ENCODE results near the gene ABCA3.
"Not testable (repeated sequence)": the region's sequence is repeated elsewhere in the genome, so short reads cannot be mapped to it uniquely, and the experiment has no call there.

The ABCA3 gene

DNA sequence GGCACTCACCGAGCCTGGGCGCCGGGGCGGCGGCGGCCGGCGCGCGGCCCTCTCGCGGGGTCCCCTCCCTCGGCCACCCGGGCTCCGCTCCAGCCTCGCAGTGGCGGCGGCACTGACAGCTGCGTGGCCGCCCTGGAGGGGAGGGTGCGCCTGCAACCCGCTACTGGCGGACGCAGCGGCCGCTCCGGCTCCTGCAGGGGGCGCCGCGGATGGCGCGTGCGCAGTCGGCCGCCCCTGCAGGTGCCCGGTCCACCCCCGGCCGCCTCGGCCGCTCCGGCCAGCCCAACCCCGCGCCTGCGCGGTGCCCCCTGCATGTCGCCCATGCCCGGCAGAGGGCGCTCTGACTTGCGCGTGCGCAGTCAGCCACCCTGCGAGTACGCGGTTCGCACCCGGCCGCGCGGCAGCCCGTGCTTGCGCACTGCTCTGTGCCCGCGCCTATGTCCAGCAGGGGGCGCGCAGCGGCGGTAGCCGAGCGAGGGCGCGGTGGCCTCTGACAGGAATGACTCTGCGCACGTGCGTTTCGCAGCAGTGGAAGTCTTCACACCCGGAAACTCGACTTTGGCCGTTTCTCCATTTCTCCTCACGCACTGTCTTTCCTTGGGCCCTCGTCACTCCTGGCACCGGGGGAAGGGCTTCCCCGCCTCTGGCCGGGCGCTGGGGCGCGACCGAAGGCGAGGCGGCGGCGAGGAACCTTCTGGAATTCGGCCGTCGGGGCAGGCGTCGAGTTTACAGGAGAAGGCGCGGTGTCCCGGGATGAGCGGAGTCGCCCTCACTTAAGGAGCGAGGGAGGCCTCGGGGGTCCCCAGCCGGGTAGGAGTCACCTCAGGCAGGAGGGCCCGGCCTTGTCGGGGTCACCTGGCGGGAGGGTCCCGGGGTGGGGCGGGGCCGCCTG, at the start of gene ABCA3:
Gene ABCA3 (minus strand): TSS at position 165 of the 892 bp plus-strand sequence. CDS start 14,262 bp downstream, outside the sequence.
- DNase-seq (ENCODE audit: low read depth in 2 of 2): peak; percentile 89 to 92

DNA sequence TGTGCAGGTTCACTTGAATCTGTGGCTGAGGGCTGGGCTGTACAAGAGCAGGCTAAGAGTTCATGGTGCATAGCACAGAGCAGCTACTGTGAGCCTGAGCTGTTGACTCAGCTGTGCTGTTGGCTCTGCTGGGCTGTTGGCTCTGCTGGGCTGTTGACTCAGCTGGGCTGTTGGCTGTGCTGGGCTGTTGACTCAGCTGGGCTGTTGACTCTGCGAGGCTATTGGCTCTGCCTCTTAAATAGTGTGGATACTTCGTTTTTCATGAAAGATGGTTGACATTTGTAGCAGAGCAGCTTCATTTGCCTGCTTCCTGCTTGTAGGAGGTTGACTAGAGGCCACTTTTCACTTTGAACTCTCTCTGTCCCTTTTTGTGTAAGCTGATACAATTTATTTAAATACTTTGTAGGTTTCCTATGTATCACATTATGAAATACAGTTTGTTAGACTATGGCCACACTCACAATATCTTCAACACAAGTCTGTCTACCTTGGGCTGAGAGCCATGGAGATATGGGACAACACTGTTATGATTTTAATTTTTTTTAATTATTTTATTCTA, 48.4 kb upstream of the ABCA3 start:
- no peak for DNase-seq (ENCODE audit: low read depth in 2 of 2)

DNA sequence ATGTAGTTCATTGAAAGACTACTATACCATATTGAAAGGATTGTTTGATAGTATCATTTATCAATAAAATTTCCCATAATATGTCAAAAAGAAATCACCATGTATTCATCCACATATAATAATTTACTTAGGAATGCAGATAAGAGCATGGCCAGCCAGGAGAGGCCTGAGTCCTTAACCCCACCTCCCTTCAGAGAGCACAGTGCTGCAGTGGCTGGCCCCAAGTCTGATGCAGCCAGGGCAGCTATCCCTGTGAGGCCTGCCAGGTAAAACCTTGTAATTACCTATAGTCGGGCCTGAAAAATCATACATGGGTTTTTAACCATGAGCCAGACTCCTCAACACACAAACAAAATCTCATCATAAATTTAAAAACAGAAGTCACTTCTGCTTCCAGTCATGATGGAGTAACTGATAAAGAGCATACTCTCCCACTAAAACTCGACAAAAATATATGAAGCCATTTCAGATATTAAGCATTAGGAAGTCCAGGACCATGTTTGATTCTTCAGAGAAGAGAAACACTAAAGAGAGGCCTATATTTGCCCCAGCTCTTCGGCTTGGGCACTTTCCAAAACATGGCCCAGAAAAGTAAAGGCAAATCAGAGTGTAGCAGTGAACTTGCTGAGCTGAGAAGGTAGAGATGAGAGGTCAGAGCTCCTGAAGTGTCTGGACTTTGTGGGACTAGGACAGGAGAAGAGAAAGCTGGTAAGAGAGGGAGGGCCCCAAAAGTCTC, 47.8 kb upstream of the ABCA3 start:
- DNase-seq (ENCODE audit: low read depth in 2 of 2): no peak

DNA sequence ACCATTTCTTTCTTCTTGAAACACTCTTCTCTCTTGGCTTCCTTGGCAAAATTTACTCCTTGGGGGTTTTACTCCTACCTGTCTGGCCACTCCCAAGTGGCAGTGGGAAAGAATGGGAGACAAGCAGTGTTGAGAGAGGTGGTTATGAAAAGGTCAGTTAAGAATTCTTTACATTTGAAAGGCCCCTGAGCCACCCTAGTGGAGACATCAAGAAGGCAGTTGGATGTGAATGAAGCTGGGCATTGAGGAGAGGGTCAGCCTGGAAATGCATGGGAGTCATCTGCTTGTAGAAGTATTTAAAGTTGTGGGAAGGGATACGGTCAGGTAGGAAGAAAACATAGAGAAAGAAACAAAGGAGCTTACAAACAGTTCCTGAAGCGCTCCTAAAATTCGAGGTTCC, 46.5 kb upstream of the ABCA3 start:
- DNase-seq (ENCODE audit: low read depth in 2 of 2): no peak

DNA sequence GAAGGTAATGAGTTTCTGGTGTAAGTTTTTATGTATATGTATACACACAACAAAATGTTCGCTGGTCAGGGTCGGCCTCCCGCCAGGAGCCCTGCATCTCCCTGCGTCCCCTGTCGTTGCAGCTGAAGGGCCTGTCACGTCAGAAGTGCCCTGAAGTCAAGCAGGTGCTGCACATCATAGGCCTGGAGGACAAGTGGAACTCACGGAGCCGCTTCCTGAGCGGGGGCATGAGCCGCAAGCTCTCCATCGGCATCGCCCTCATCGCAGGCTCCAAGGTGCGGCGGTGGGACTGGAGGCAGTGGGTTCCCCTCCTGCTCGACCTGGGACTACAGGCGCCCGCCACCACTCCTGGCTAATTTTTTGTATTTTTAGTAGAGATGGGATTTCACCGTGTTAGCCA, 45.5 kb upstream of the ABCA3 start:
- DNase-seq (ENCODE audit: low read depth in 2 of 2): not testable (repeated sequence)

DNA sequence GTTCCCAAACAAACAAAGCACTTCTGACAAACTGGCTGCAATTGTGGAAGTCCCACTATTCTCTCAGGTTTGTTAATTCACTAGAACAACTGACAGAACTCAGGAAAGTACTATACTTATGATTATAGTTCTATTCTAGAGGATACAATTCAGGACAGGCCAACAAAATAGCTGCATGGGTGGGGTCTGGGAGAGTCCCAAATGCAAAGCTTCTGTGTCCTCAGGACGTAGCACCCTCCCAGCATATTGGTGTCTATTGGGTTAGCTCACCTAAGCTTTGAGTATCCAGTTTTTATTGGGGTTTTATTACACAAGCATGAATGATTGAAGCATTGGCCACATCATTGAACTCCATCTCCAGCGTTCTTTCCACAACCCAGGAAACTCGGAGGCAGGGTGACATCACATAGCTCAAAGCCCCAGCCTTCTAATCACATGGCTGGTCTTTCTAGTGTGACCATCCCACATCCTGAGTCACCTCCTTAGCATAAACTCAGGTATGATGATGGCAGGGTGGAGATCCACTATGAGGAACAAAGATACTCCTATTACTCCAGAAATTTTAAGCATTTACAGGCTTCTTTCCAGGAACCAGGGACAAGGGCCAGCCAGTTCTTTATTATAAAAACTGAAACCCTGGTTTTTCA, 44.8 kb upstream of the ABCA3 start:
- no peak for DNase-seq (ENCODE audit: low read depth in 2 of 2)

DNA sequence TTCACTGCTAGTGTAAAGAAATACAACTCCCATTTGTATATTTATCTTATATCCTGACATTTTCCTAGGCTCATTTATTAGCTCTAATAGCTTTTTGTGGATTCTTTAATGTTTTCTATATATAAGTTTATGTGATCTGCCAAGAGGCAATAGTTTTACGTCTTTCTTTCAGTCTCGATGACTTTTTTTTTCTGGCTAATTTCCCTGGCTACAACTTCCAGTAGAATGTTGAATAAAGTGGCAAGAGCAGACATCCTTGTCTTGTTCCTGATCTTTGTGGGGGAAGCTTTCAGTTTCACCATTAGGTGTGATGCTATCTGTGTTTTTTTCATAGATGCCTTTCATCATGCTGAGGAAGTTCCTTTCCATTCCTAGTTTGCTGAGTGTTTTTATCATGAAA, 43.9 kb upstream of the ABCA3 start:
- no peak for DNase-seq (ENCODE audit: low read depth in 2 of 2)

DNA sequence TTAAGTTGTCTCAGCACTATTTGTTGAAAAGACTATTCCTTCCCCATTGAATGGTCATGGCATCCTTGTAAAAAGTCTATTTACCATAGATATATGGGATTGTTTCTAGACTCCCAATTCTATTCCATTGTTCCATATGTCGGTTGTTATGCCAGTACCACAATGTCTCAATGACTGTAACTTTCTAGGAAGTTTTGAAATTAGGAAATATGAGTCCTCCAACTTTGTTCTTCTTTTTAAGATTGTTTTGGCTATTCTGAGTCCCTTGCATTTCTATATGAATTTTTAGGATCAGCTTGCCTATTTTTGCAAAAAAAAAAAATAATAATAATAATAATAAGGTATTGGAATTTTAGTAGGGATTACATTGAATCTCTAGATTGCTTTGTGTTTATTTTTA, 43.0 kb upstream of the ABCA3 start:
- DNase-seq (ENCODE audit: low read depth in 2 of 2): no peak

DNA sequence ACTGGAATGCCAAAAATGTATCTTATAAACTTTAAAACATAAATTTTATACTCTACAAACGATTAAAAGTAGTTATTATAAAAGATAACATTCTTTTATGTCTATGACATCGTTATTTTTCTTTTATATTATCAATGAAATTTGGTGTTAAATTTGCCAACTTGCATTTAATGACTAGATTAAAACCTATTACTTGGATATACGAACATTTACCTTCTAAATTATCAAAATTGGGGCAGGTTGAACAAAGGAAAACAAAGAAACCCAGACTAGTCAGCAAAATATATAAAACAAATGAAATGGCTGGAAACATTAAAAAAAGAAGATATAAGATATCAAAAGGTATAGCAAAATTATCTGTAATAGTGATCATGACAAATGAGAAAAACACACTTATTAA, 34.1 kb upstream of the ABCA3 start:
- no peak for DNase-seq (ENCODE audit: low read depth in 2 of 2)

DNA sequence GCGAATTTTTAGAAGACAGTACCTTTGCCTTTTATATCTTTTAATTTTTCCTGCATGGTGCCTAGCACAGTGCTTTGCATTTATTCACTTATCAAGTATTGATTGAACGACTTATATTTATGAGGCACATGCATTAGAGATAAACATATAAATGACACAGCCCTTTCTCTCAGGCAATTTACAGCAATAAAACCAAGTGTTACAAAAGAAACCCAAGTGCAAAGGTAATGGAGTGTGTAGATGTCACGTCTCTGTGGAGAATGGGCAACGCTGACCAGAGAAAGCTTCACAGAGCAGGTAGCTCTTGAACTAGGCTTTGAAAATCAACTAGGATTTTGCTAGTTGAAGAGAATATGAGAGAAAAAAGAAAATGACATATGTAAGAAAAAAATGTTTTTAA, 32.6 kb upstream of the ABCA3 start:
- no peak for DNase-seq (ENCODE audit: low read depth in 2 of 2)

DNA sequence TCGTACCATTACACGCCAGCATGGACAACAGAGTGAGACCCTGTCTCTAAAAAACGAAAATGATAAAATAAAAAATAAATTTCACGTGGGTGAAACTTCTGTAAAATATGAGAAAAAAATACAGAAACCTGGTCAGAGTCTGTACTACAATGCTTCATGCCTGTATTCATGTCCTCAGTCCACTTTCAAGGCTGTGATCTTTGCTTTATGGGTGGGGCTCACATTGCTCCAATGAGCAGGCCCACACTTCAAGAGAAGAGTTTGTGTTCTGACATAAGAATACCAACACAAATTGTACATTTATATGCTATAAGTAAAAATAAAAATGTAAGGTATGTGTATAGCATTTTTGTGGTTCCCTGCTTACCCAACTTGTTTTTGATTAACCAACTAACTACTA, 32.2 kb upstream of the ABCA3 start:
- DNase-seq (ENCODE audit: low read depth in 2 of 2): no peak

DNA sequence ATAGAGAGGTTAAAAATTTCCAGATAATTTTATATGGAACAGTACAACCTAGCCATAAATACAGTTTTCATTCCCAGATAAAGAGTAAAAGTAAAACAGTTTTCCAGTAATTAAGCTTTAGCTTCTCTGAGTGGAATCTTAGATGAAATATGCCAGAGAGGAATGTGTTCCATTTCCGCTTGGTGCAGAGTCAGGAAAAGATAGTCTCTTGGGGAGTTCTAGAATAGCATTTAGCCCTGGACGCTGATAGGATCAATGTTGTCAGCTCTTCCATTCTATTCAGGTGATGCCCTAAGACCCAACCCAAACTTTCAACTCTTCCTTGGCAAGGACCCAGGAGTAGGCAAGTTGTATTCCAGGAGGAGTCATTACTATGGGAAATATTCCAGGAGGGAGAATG, 30.9 kb upstream of the ABCA3 start:
- no peak for DNase-seq (ENCODE audit: low read depth in 2 of 2)

DNA sequence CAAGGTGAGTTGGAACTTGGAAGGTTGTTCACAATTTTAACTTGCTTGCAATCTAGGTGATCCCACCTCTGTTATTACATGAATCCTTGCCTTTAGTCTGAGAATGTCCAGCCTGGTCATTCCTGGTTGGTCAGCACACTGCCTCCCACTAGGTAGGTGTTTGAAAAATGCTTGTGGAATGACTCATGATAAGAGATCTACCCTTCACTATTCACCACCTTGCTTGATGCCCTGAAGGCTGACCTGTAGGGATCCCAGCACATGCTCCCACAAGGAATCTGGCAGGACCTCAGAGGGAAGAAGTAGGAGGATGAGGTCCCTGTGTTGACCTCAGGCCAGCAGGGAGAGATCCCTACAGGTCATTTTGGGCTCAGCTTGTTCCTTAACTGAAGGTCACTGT, 30.2 kb upstream of the ABCA3 start:
- no peak for DNase-seq (ENCODE audit: low read depth in 2 of 2)

DNA sequence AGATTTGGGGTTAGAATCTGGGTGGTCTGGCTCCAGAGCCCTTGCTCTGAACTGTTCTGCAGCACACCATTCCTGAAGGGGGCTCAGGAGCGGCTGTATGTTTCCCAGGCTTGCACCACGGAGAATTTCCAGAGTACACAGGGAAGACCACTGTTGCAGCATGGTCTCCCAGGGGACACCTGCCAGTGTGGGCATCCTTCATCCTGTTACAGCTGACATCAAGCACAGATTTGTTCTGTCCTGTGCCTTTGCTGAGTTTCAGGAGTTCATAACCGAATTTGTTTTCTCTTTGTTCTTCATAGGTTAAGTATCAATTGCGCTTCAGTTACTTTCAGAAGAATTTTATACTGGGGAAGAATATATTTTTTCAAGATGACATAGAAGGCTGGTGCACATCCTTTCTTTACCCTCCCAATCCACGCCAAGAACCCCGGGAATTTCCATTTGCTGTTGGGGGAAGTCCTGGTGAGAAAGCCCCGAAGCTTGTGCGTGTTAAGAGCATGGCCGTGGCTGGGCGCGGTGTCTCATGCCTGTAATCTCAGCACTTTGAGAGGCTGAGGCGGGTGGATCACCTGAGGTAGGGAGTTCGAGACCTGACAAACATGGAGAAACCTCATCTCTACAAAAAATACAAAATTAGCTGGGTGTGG, 26.3 kb upstream of the ABCA3 start:
- DNase-seq (ENCODE audit: low read depth in 2 of 2): no peak

DNA sequence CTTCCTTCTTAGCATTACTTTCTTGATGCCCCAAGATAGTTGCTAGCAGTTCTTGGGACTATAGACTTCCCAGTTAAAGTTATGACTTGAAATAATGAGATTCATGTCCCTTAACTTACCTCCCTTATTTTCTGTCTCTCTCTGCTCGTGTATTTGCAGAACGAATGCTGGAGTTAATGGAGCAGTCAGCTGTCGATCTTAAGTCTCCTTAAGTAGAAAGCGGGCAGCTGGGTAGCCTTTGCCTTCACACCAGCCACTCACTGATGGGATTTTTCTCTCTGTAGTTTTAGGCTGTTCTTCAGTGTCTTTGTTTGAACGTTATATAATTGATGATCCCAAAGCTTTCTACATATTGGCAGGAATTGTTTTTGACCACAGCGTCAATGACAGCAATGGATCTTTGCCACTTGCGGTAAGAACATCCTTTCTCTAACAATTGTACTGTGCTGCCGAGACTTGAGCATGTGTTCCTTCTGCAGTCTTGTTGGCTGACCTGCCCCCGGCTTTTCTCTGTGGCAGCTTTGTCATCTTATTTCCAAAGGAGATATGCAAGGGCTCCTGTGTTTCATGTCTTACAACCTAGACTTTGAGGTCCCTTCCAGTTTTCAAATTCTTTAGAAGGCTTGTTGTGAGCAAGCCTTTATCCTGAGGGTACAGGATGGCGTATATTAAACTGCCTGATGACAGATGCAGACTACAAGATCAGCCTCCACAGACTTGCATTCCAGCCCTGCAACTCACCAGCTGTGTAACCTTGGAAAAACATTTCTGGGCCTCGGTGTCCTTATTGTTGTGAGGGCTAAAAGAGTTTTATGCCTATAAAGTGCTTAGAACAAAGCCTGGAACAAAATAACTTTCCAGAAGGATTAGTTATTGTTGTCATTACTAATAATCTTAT, 25.1 kb upstream of the ABCA3 start:
- no peak for DNase-seq (ENCODE audit: low read depth in 2 of 2)

DNA sequence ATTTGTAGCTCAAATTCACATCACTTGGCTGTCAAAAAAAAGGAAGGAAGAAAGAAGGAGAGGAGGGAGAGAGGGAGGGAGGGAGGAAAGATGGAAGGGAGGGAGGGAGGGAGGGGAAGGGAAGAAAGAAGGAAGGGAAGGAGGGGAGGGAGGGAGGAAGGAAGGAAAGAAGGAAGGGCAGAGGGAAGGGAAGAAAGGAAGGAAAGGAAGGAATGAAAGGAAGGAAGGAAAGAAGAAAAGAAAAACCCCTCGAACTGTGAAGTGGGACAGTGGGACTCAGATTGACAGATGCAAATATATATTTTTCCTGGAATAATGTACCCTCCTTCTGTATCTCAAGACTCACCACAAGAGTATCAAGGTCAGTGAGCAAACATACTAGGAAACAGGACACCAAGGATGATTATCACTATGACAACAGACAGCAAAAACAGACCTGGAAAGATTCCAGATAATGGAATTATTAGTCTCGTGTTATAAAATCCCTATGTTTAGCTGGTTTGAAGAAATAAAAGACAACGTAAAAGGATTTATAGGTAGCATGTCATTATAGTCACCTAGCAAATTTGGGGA, 24.2 kb upstream of the ABCA3 start:
- no peak for DNase-seq (ENCODE audit: low read depth in 2 of 2)

DNA sequence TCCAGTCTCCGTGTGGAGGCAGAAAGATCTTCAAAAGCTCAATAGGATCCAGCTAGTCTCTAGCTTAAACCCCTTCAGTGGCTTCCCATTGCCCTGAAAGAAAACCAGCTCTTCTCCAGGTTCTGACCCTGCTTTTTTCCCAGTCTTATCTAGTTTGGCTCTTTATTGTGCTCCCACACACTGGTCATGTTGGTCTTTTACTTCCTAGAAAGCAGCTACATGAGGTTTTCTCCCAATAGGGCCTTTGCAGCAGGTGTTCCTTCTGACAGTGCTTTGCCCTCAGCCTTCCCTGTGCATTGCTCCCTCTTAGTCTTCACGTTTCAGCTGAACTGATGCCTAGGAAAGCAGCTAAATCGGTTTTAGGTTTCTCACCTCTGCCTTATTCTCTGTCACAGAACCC, 21.7 kb upstream of the ABCA3 start:
- no peak for DNase-seq (ENCODE audit: low read depth in 2 of 2)

DNA sequence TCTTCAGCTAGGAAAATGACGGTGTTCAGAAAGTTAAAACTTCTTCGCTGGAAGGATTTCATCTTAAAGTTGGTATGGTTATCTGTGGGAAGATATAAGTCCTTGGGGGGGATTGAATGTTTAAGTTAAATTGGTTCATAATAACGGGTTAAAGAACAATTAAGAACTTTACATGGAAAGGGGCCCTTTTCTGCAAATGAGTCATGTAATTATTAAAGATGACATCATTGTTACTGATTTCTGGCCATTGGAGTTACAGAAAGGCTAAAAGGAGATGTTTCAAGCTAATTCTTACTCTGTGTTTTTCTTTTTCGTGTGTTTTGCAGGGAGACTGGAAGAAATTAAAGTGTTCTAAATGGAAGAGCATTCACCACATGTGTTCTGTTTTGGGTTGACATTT, 20.6 kb upstream of the ABCA3 start:
- DNase-seq (ENCODE audit: low read depth in 2 of 2): no peak

DNA sequence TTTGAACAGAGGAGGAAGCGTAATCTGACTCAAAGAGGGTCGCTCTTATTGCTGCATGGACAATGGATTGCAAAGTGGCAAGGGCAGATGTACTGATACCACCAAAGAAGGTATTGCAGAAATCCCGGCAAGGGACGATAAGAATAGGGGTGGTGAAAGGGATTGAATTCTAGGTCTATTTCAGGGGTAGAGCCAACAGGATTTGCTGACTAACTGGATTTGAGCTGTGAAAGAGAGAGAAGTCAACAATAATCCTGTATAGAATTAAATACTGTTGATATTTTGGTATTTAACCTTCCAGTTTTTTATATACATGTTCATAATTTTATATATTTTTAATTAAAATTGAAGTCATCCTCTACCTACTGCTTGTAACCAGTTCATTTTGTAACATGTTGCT, 19.4 kb upstream of the ABCA3 start:
- no peak for DNase-seq (ENCODE audit: low read depth in 2 of 2)

DNA sequence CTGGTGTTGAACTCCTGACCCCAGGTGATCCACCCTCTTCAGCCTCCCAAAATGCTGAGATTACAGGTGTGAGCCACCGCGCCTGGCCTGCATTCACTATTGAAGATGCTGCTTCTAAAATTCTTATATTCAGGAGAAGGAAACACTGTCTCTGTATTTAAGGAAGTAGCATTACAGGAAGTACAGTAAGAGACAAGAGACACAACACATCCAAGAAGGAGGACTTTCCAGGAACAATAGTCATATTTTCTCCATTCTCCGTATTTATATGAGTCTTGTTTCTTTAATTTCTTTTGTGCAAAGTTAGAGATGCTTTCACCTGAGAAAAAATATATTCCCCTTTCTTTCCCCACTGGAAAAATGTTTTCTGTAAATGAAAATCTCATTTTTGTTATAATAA, 18.3 kb upstream of the ABCA3 start:
- no peak for DNase-seq (ENCODE audit: low read depth in 2 of 2)

Data from stimulated activated CD8-positive, alpha-beta memory T cell treated with anti-CD3 and anti-CD28 coated beads, Interleukin-7, amount 100 ng/mL, for 1 hour (primary cell).